Panc1 (cell line): ENCODE measurements around the gene HCFC1R1. TPM values are rescaled to one million over a fixed set of nuclear protein-coding genes. Genes with fewer than 3 reads are reported as not detected.

Experiments used
- ATAC-seq: fragments of 200-7000 bp; cut with Tn5 transposase; 2 replicates; pipeline ENCODE4 v1.9.1; 2020; ENCODE audit warnings: mild to moderate bottlenecking, moderate library complexity
- BruUV-seq: library from RNA; stranded (reverse); fragments of 400-500 nt; replicated peaks from 2 replicates; lab custom pipeline; 2021; lab: Mats Ljungman, UMichigan
- CTCF ChIA-PET: fragments of 300-600 bp; sonication (Branson Sonifier 250); formaldehyde crosslinking; loops from one replicate; lab custom pipeline; 2022; ENCODE audit warnings: antibody characterized with exemption; lab: Charles Lee
- POLR2A ChIA-PET: fragments of 300-600 bp; sonication (Branson Sonifier 250); formaldehyde crosslinking; loops from one replicate; lab custom pipeline; 2022; ENCODE audit warnings: antibody characterized with exemption; lab: Charles Lee
- DNase-seq: peaks from one replicate; pipeline ENCODE4 v3.0.0-alpha.2; 2010; ENCODE audit warnings: low read depth, low spot score
- H3K27ac ChIP-seq: 2 replicates; pipeline ENCODE4 v1.5.1; 2011; ENCODE audit warnings: mild to moderate bottlenecking, low read length, inconsistent platforms
- H3K27me3 ChIP-seq: fragments of 200-500 bp; sonication (Bioruptor generic); 2 replicates; pipeline ENCODE4 v1.6.0; 2014; ENCODE audit warnings: low read length, inconsistent platforms; ENCODE audit not compliant: control insufficient read depth, insufficient read depth
- H3K36me3 ChIP-seq: fragments of 200-500 bp; sonication (Bioruptor generic); 2 replicates; pipeline ENCODE4 v1.5.1; 2014; ENCODE audit warnings: inconsistent platforms, mild to moderate bottlenecking, low read length, moderate library complexity; ENCODE audit not compliant: control insufficient read depth, insufficient read depth
- H3K4me1 ChIP-seq: 2 replicates; pipeline ENCODE4 v1.5.1; 2011; ENCODE audit warnings: inconsistent platforms, mild to moderate bottlenecking, low read length, moderate library complexity; ENCODE audit not compliant: control insufficient read depth, insufficient read depth
- H3K4me3 ChIP-seq, 2 experiments: 2 replicates each; pipeline ENCODE4 v1.5.1; 2011 to 2012; ENCODE audit warnings: low read depth in 2 of 2, low read length in 2 of 2, mild to moderate bottlenecking in 2 of 2, inconsistent platforms in 1 of 2, moderate library complexity in 1 of 2
- H3K9me3 ChIP-seq: fragments of 200-500 bp; sonication (Bioruptor generic); 2 replicates; pipeline ENCODE4 v1.5.1; 2014; ENCODE audit warnings: low read depth, mild to moderate bottlenecking, inconsistent platforms, low read length, moderate library complexity; ENCODE audit not compliant: control insufficient read depth, insufficient read depth
- SIN3A ChIP-seq: IDR thresholded peaks from 2 replicates; pipeline ENCODE4 v1.6.1; 2012; ENCODE audit warnings: low read depth, mild to moderate bottlenecking, low read length, moderate library complexity, borderline replicate concordance; ENCODE audit not compliant: insufficient read depth
- TCF7L2 ChIP-seq: IDR thresholded peaks from 2 replicates; pipeline ENCODE4 v1.6.1; 2011; ENCODE audit warnings: mild to moderate bottlenecking, low read depth, low read length, inconsistent platforms
- in situ Hi-C: cut with HindIII; loops from 2 replicates; pipeline ENCODE4 v1.10.0; 2016; ENCODE audit warnings: low sequenced_read_pairs, low pct_unique_long_range_greater_than_20kb
- intact Hi-C: fragments of 100-400 bp; cut with micrococcal nuclease; formaldehyde crosslinking; loops from one replicate; pipeline ENCODE4 v1.10.0; 2022; ENCODE audit not compliant: unreplicated experiment
- total RNA-seq: library from RNA; stranded (reverse); gene quantifications from one replicate; pipeline ENCODE4 v1.2.1, GENCODE V29; 2021; ENCODE audit not compliant: unreplicated experiment
- TF ChIP-seq, protein P1 (sequence below), 2 experiments: IDR thresholded peaks; 2 replicates each; pipeline ENCODE4 v1.6.1; 2011 to 2012; ENCODE audit warnings: low read depth in 2 of 2, control low read depth in 1 of 2, low read length in 1 of 2, mild to moderate bottlenecking in 1 of 2, moderate library complexity in 1 of 2; ENCODE audit not compliant: insufficient read depth in 1 of 2
- TF ChIP-seq, protein P2 (sequence below): fragments of 450-650 bp; IDR thresholded peaks from 2 replicates; pipeline ENCODE4 v1.5.1; 2017; ENCODE audit warnings: mild to moderate bottlenecking

The HCFC1R1 gene
- total RNA-seq, 1 experiment from 2014 or later: 67.3 TPM

DNA sequence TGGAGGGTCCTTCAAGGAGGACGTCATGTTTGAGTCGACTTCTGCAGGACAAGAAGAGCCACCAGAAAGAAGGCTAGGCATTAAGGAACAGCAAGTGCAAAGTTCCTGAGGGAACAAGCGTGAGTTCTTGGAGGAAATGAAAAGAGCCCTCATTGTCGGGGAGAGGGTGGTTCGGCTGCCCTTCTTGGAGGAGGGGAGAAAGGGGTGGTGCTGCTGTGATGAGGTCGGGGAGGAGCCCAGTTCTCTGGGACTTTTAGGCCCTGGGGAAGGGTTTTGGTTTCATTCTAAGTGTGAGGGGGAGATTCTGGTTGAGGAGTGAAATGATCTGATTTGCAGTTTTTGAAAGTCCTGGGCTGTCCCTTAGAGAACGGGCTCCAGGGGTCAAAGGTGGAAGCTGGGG, 8.9 kb upstream of the HCFC1R1 start:
- DNase-seq (no peak), ATAC-seq (no peak)
- POLR2A ChIA-PET: no interaction called here
- CTCF ChIA-PET: interaction anchor here (1.0 to 1.4 kb wide), 3 partner anchors 15 to 97 kb away, joined by 3 to 7 read pairs (median 4); no protein-coding TSS in a partner anchor
- Histone ChIP-seq H3K36me3 (peaks cover 3% of the 10 kb centered on the region; the same call in 1 of the 2 replicates), H3K4me3 (no peak overlapping the region), H3K9me3 (no peaks in the 10 kb centered on the region), H3K4me1 (peaks cover 6% of the 10 kb centered on the region; the same call in 1 of the 2 replicates), H3K27me3 (no peaks in the 10 kb centered on the region; the same call in 1 of the 2 replicates), H3K27ac (no peak overlapping the region)
- in situ Hi-C loops: no loop called here
- TF ChIP-seq, protein P1, sequence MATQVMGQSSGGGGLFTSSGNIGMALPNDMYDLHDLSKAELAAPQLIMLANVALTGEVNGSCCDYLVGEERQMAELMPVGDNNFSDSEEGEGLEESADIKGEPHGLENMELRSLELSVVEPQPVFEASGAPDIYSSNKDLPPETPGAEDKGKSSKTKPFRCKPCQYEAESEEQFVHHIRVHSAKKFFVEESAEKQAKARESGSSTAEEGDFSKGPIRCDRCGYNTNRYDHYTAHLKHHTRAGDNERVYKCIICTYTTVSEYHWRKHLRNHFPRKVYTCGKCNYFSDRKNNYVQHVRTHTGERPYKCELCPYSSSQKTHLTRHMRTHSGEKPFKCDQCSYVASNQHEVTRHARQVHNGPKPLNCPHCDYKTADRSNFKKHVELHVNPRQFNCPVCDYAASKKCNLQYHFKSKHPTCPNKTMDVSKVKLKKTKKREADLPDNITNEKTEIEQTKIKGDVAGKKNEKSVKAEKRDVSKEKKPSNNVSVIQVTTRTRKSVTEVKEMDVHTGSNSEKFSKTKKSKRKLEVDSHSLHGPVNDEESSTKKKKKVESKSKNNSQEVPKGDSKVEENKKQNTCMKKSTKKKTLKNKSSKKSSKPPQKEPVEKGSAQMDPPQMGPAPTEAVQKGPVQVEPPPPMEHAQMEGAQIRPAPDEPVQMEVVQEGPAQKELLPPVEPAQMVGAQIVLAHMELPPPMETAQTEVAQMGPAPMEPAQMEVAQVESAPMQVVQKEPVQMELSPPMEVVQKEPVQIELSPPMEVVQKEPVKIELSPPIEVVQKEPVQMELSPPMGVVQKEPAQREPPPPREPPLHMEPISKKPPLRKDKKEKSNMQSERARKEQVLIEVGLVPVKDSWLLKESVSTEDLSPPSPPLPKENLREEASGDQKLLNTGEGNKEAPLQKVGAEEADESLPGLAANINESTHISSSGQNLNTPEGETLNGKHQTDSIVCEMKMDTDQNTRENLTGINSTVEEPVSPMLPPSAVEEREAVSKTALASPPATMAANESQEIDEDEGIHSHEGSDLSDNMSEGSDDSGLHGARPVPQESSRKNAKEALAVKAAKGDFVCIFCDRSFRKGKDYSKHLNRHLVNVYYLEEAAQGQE (IDR thresholded peaks at IDR 0.05; ENCODE audit: insufficient read depth in 1 of 2, low read depth in 2 of 2, low read length in 1 of 2): no peak
- TF ChIP-seq SIN3A: no peak
- no peak for TF ChIP-seq TCF7L2
- intact Hi-C loops: no loop called here
- BruUV-seq: no TSS peak

DNA sequence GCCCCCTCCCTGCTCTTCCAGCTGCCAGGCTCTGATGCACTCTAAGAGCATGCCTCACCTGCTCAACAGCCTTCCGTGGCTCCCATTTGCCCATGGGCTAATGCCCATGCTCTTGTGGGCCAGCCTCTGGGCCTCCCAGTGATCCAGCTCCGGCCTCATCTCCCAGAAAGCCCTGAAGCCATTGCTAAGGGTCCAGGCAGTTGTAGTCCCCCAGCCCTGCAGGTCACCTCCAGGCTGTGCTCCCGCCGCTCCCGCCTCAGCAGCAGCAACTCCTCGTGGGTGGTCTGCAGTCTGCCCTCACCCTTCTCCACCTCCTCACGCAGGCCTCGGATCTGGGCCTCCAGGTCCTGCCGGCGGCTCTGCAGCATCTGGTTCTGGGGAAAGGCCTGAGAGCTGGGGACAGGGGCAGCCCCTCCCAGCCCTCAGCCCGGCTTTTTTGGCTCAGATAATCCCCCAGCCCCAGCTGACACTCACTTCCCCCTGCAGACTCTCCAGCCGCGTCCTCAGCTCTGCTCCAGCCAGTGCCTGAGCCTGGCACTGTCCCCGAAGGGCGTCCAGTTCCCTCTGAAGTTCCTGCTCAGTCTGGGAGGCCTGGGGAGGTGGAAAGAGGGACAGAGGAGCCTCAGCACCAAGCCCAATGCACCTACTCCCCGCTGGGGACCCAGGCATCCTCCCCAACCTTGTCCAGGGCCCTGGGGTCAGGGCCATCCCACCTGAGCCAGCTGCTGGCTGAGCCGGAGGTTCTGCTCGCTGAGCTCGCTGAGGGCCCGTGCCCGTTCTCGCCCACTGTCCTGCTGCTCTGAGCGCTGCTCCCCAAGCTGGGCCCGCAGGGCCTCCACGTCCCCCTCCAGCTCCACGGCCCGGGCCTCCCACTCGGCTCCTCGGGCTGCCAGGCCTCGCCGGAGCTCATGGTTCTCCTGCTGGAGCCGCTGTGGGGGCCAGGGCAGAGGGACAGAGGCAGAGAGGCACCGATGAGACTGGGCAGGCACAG, 6.8 kb upstream of the HCFC1R1 start:
- intact Hi-C loops: no loop called here
- no TSS peak for BruUV-seq
- DNase-seq: no peak
- TF ChIP-seq, protein P1 (IDR thresholded peaks at IDR 0.05; ENCODE audit: insufficient read depth in 1 of 2, low read depth in 2 of 2, low read length in 1 of 2): no peak
- TF ChIP-seq, protein P2, sequence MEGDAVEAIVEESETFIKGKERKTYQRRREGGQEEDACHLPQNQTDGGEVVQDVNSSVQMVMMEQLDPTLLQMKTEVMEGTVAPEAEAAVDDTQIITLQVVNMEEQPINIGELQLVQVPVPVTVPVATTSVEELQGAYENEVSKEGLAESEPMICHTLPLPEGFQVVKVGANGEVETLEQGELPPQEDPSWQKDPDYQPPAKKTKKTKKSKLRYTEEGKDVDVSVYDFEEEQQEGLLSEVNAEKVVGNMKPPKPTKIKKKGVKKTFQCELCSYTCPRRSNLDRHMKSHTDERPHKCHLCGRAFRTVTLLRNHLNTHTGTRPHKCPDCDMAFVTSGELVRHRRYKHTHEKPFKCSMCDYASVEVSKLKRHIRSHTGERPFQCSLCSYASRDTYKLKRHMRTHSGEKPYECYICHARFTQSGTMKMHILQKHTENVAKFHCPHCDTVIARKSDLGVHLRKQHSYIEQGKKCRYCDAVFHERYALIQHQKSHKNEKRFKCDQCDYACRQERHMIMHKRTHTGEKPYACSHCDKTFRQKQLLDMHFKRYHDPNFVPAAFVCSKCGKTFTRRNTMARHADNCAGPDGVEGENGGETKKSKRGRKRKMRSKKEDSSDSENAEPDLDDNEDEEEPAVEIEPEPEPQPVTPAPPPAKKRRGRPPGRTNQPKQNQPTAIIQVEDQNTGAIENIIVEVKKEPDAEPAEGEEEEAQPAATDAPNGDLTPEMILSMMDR: no peak
- Histone ChIP-seq H3K36me3 (no peaks in the 10 kb centered on the region), H3K9me3 (no peaks in the 10 kb centered on the region), H3K4me1 (peaks cover 6% of the 10 kb centered on the region; the same call in 1 of the 2 replicates), H3K4me3 (no peak overlapping the region), H3K27me3 (no peaks in the 10 kb centered on the region), H3K27ac (no peak overlapping the region)
- CTCF ChIA-PET: interaction anchor here (0.6 to 2.0 kb wide), 4 partner anchors 8 to 144 kb away, joined by 5 to 11 read pairs (median 9); partner anchors contain the start of gene ZNF213
- POLR2A ChIA-PET: interaction anchor here (0.5 kb wide), 1 partner anchor 15 kb away, joined by 3 read pairs; no protein-coding TSS in a partner anchor
- no peak for ATAC-seq
- in situ Hi-C loops: no loop called here
